Tongue (tissue), 2 donors: ENCODE measurements around the gene TMEM92. TPM values are rescaled to one million over a fixed set of nuclear protein-coding genes. Genes with fewer than 3 reads are reported as not detected.
"Not testable (repeated sequence)": the region's sequence is repeated elsewhere in the genome, so short reads cannot be mapped to it uniquely, and the experiment has no call there.

Source experiments
- DNase-seq: peaks from one replicate; pipeline ENCODE4 v3.0.0-alpha.2; 2015
- total RNA-seq: library from RNA; depleted of rRNA; stranded (reverse); fragments of >200 nt; gene quantifications from one replicate; pipeline ENCODE4 v1.2.3, GENCODE V29; 2014

The TMEM92 gene
- total RNA-seq, 1 donor from 2014 or later = not detected

DNA sequence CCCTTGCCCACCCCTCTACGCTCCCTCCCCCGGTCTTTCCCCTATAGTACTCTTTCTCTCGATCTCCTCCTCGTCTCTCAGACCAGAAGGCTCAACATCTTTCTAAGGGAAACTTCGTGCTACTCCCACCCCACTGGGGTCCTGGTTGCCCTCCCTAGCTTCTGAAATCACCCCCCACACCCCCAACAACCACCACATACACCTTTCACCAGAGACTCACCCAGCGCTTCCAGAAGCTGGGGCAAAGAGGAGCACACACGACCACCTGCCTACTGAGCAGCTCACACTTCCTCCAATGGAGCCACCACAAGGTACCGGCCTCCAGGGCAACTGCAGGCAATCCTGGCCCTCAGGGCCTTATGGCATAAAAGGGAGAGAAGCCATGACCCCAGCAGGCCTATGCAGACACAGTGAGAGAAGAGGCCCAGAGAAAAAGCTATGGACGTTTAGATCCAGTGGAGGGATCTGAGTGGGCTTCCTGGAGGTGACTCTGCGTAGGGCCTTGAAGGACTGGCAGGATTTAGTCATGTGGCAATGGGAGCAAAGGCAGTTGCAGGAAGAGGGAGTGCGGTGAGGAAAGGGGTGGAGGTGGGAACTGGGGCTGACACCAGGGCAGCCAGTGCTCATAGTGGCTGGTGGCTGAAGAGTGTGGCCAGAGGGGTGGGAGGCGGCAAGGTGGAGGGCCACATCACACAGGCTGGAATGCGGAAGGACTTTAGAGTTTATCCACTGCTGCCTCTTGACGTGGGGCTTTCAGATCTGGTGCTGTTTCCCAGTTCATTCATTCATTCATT is 12.1 kb upstream of the TMEM92 start:
- DNase-seq = no peak

- DNase-seq = no peak
These were observed 10.7 kb upstream of the TMEM92 start for GRCh38 chr17:50263331-50264262.

GRCh38 chr17:50264263-50265113 is 9.8 kb upstream of the TMEM92 start:
- DNase-seq = no peak

GRCh38 chr17:50265212-50265611 is 9.1 kb upstream of the TMEM92 start:
- no peak for DNase-seq

GRCh38 chr17:50265690-50266315 is 8.5 kb upstream of the TMEM92 start:
- DNase-seq = no peak

DNA sequence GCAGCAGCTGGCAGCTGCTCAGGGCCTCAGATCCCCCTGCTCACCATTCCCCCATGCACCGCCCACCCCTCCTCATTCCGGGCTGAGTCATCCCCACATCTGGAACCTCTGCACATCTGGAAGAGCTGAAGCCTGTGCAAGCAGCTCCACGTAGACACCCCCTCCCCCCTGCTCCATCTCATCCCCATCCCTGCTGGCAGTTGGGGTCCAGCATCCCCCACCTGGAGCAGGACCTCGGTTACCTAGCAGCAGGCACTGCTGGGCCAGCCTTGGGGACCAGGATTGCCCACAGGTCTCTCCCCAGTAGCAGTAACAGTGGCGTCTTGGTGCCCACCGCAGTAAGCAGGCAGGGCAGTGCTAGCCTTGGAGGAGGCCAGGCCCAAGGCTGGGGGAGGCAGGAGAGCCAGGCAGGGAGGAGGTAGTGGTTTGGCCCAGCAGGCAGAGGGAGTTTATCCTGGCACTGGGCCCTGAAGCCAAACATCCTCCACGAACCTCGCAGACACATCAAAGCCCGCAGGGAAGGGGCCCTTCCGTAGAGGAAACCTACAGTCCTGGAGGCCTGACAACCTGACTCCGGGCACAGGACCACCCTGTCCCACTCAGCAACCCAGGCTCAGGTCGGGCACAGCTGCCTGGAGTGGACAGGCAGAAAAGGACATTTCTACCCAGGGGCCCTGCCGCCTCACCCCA is 7.7 kb upstream of the TMEM92 start:
- peak; percentile 93 for DNase-seq

- peak; percentile 88 for DNase-seq
These were observed 7.0 kb upstream of the TMEM92 start for GRCh38 chr17:50267074-50267841.

DNA sequence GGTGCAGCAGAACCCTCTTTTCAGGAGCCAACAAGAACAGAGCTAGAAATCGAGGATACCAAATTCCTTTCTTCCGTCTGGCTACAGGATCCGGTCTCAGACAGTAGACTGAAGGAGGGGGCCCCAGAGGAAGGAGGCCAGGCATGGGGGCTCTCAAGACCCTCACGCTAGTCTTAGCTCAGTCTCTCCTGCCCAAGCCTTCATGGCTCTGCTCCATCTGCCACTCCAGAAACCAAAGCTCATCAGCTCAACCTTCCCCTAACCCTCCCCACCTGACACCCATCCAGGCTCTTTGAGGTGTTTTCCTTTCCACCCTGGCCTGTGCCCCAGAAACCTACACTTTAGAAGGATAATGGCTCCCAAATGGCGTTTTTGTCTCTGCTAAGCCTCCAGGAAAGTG is 6.2 kb upstream of the TMEM92 start:
- DNase-seq = peak; percentile 51

DNA sequence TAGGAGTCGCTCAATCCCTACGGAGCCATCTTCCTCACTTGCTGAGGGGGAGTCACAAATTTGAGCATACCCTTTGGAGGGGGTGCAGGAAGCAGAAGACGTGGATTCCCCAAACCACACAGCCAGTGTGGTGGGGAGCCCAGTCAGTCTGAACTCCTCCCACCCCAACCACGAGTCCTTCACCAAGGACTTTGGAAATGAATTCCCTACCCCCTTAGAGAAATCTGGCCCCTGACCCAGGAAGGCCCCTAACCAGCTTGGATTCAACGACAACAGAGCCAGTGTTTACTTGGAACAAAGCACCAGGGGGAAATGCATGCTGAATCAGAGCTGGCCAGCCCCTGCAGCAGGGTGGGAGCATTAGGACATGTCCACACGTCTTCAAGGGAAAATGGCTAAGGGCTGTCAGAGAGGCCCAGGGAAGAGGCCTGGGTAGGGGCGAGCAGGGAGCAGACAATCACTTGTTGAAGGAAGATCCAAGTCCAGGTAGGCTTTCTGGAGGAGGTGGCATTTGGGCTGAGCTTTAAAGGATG is 5.5 kb upstream of the TMEM92 start:
- DNase-seq = peak; percentile 58

GRCh38 chr17:50269477-50270434 is 4.5 kb upstream of the TMEM92 start:
- peak; percentile 85 for DNase-seq

DNA sequence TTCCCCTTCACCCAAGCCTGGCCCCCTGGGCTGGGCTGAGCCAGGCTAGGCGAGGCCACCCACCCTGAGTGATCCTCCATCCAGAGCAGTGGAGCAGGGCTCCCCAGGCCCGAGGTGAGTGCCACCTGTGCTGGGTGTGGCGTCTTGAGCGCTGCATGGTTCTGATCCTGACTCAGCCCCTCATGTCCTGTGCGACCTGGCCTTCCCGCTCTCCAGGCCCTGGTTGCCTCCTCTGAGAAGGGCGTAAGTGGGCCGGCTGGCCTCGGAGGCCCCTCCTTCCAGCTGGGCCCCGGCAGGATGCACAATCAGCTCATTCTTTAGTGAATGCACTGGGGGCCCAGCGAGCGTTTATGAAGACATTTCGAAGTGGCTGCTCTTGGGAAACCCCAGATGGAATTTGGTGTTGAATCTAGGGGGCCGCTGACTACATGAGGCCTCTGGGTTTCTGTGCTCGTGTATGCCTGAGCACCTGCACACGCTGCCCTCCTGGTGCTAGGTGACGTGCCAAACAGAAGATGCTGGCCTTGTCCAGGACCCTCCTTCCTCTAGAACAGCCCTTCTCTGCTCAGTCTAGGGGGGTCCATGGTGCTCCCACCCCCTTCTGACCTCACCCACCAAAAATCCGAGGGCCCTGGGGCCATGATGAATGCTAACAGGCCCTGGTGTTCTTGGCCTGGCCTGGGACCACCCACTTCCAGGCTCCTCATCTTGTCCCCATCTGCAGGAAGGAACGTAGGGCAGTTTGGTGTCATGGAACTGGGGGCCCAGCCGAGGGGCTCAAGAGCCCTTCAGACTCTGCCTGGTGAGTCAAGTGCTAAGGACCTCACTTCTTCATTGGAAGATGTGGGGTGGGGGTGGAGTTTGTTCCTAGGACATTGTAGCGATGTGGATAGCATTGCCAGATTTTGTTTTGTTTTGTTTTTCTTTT is 3.6 kb upstream of the TMEM92 start:
- DNase-seq = peak; percentile 69

GRCh38 chr17:50271363-50271750 is 2.9 kb upstream of the TMEM92 start:
- DNase-seq = not testable (repeated sequence)

GRCh38 chr17:50272246-50272645 is 2.0 kb upstream of the TMEM92 start:
- no peak for DNase-seq

DNA sequence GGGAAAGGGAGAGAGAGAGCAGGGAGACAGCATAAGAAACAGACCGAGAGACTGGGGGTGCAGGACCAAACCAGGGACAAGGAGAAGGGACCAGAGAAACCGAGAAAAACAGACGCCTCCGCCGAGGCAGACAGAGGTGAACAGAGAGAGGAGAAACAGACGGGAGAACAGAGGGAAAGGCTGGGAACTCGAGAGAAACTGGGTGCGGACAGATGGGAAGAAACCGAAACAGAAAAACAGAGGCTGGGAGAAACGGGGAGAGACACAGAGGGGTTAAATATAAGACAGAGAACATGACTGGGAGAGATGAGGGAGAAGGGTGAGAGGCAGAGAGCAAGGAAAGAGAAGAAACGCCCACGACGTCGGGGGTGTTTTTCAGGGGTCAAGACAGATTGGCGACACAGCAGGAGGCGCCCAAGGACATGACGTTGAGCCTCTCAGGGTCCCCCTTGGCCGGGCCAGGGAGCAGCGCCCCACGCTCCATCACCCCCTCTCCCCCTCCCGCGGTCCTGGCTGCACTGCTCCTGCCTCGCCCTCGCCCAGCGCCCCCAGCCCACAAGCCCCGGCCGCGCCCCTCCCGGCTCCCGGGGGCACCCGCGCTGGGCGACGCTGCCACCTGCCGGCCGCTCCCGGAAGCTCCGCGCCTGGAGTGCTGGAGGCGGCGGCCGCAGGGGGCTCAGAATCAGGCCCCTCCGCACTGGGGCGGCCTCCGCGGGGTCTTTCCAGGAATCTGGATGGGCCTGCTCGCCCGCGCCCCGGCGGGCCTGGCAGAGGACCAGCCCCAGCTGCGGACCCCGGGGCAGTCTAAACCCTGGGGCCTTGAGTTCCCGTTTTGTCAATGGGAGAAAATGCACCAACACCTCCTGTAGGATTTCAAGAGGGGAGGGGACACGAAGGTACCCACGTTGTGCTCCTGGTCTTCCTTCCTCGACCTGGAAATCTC is 1.3 kb upstream of the TMEM92 start:
- peak; percentile 78 for DNase-seq

DNA sequence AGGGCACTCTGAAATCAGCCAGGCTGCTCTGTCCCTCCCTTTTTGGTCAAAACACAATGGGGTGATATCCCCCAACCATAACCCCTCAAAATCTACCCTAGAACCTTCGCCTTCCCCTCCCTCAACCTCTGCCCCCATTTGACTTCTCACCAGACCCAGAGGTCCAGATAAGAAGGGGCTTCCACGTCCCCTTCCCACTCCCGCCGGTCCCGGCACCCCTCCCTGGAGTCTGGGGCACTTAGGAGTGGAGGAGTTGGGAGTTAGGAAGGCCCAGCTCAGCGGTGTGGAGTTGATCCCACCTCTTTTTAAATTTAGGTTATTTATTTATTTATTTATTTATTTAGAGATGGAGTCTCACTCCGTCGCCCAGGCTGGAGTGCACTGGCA is 619 bp upstream of the TMEM92 start:
- DNase-seq = no peak

GRCh38 chr17:50274897-50275221 is 593 bp downstream of the TMEM92 start:
- DNase-seq = no peak

DNA sequence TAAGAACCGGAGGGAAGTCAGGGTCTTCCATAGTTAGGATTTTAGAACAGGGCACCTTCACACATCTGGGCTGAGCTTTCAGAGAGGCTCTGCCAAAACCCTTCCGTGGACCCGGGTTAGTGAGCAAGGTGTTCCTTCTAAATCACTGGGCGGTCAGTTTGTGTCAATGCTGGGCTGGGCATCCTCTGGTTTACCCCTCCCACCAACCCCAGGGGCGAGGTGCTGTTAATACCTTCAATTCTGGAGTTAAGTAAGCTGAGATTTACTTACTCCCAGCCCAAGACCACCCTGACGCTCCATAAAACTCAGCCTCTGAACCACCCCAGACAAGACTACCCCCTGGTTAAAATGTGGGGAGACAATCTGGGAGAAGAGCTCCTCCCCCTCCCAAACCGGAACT is 1.0 kb downstream of the TMEM92 start:
- no peak for DNase-seq
